Measurements from ENCODE around the gene HIPK2. TPM values are rescaled to one million over a fixed set of nuclear protein-coding genes. Genes with fewer than 3 reads are reported as not detected.

The HIPK2 gene
- total and polyA plus RNA-seq, 5 donors from 2014 or later: 0.44 to 17.5 (median 0.78) TPM

DNA sequence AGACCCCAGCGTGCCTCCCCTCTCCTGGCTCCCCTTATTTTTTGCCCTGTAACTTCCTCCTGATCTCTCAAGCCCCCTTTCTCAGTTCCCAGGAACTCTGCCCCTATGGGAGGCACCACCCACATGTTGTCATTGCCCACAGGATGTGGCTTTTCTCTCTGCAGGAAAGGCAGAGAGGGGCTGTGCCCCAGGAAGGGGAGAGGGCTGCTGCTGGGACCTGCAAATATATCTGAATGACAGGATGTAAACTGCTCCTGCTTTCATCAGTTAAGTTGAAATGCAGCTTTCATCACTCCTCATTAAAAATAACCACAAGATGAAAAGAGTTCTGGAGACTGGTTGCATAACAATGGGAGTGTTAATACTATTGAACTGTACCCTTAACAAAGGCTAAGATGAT lies 151.0 kb downstream of the HIPK2 start:
- Mint-ChIP-seq H3K27me3 (no peaks in the 10 kb centered on the region), H3K36me3 (peaks cover 34% of the 10 kb centered on the region)
- H3K36me3 ChIP-seq (ENCODE audit: control insufficient read depth, insufficient read depth, low read length): peaks cover 1% of the 10 kb centered on the region

DNA sequence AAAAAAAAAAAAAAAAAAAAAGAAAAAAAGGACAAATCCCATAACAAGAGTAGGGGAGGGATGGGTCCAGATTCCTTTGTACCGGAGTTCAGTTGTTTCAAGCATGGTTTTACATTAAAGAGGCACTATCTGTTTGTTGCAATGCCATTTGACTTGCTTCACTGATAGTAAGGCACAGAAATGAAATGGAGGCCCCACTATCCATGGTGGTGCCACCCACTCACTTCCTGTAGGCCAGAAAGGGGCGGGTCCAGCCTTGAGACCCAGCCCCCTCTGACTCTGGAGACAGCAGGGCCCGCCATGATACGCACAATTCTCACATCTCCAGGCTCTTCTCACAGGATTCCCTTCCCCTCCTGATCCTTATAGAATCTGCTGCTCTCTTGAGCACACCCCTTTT lies 154.3 kb downstream of the HIPK2 start:
- no peaks in the 10 kb centered on the region for H3K27me3 ChIP-seq (ENCODE audit: control insufficient read depth, insufficient read depth, low read length)
- Mint-ChIP-seq H3K27ac (no peak overlapping the region), H3K4me3 (no peak overlapping the region), H3K9me3 (peaks cover 0 to 1% (median 0%) of the 10 kb centered on the region in 7 donors), H3K36me3 (peaks cover 28% of the 10 kb centered on the region), H3K27me3 (no peaks in the 10 kb centered on the region), H3K4me1 (peaks cover 13 to 49% (median 25%) of the 10 kb centered on the region in 4 donors)
- ATAC-seq (ENCODE audit: low read depth in 2 of 2): no peak
- no peaks in the 10 kb centered on the region for H3K36me3 ChIP-seq (ENCODE audit: control insufficient read depth, insufficient read depth, low read length)
- H3K27ac ChIP-seq (ENCODE audit: insufficient read depth, low read length, poor library complexity, severe bottlenecking): no peak overlapping the region
- peak in 1 of 3 donors; percentile 44 for DNase-seq
- no peaks in the 10 kb centered on the region for H3K9me3 ChIP-seq (ENCODE audit: control insufficient read depth in 2 of 2, low read length in 2 of 2)
- H3K4me3 ChIP-seq (ENCODE audit: low read depth, low read length): no peak overlapping the region
- peaks cover 18% of the 10 kb centered on the region for H3K4me1 ChIP-seq (ENCODE audit: control insufficient read depth, insufficient read depth, low read length, poor library complexity, severe bottlenecking)

More for the DNA sequence above, 151.0 kb downstream of the HIPK2 start:
- H3K27ac Mint-ChIP-seq: peak overlapping the region; percentile 61 to 94 (median 91)
- H3K4me1 ChIP-seq (ENCODE audit: control insufficient read depth, insufficient read depth, low read length, poor library complexity, severe bottlenecking): peaks cover 18% of the 10 kb centered on the region
- H3K9me3 ChIP-seq (ENCODE audit: control insufficient read depth in 2 of 2, low read length in 2 of 2): no peaks in the 10 kb centered on the region
- ATAC-seq (ENCODE audit: low read depth in 2 of 2) (peak; percentile 31 to 72), DNase-seq (peak in 2 of 3 donors; percentile 14 to 65)
- no peaks in the 10 kb centered on the region for H3K27me3 ChIP-seq (ENCODE audit: control insufficient read depth, insufficient read depth, low read length)
- H3K9me3 Mint-ChIP-seq: peaks cover 0 to 1% (median 0%) of the 10 kb centered on the region in 7 donors
- H3K27ac ChIP-seq (ENCODE audit: insufficient read depth, low read length, poor library complexity, severe bottlenecking): peak overlapping the region; percentile 48
- peak overlapping the region; percentile 22 for H3K4me3 ChIP-seq (ENCODE audit: low read depth, low read length)
- peaks cover 13 to 74% (median 24%) of the 10 kb centered on the region in 4 donors for H3K4me1 Mint-ChIP-seq
- H3K4me3 Mint-ChIP-seq: peak overlapping the region in 3 of 4 donors; percentile 37 to 62 (median 39)

DNA sequence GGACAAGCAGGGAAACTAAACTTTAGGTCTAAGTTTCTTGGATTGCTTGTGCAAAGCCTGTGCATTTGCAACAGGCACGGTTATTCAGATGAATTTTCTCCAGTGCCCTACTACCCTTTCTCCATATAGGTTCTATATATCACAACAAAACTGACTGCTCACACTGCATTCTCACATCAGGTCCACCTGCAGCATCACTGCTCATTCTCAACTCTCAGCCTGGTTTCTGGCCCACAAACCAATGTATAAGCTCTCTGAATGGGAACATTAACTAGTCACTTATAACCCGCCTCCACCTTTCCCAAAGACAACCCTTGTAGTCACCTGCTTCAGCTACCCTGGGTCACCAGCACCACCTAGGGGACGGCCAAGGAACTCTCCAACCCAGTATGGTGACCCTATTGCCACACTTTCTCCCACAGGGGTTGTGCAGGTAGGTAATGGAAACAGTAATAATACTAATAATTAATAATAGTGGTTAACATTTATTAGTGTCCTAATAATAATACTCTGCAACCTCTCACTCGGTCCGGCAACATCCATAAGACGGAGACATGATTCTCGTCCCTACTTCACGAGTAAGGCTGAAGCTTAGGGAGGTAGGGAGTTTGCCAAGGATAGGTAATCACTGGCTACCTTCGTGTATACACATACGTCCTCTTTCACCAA lies 157.0 kb downstream of the HIPK2 start:
- H3K9me3 Mint-ChIP-seq: peaks cover 0 to 1% (median 0%) of the 10 kb centered on the region in 7 donors
- peak; percentile 40 to 65 for ATAC-seq (ENCODE audit: low read depth in 2 of 2)
- peak; percentile 23 to 64 (median 51) for DNase-seq
- H3K27me3 Mint-ChIP-seq: no peaks in the 10 kb centered on the region
- Histone ChIP-seq H3K36me3 (ENCODE audit: control insufficient read depth, insufficient read depth, low read length) (no peaks in the 10 kb centered on the region), H3K9me3 (ENCODE audit: control insufficient read depth in 2 of 2, low read length in 2 of 2) (no peaks in the 10 kb centered on the region), H3K27me3 (ENCODE audit: control insufficient read depth, insufficient read depth, low read length) (no peaks in the 10 kb centered on the region), H3K27ac (ENCODE audit: insufficient read depth, low read length, poor library complexity, severe bottlenecking) (no peak overlapping the region), H3K4me1 (ENCODE audit: control insufficient read depth, insufficient read depth, low read length, poor library complexity, severe bottlenecking) (no peaks in the 10 kb centered on the region), H3K4me3 (ENCODE audit: low read depth, low read length) (no peak overlapping the region)
- H3K36me3 Mint-ChIP-seq: peaks cover 30% of the 10 kb centered on the region
- no peak overlapping the region for H3K4me3 Mint-ChIP-seq
- H3K4me1 Mint-ChIP-seq: peaks cover 0 to 23% (median 9%) of the 10 kb centered on the region in 4 donors
- H3K27ac Mint-ChIP-seq: no peak overlapping the region

- H3K27ac Mint-ChIP-seq: no peak overlapping the region
Observed at GRCh38 chr7:139619367-139619657, 158.5 kb downstream of the HIPK2 start.

GRCh38 chr7:139618482-139619366 lies 159.1 kb downstream of the HIPK2 start:
- Mint-ChIP-seq H3K9me3 (no peaks in the 10 kb centered on the region), H3K4me1 (peaks cover 0 to 5% (median 2%) of the 10 kb centered on the region in 4 donors), H3K27me3 (no peaks in the 10 kb centered on the region), H3K4me3 (no peak overlapping the region), H3K27ac (peak overlapping the region in 1 of 3 donors; percentile 36), H3K36me3 (peaks cover 23% of the 10 kb centered on the region)
- H3K27me3 ChIP-seq (ENCODE audit: control insufficient read depth, insufficient read depth, low read length): no peaks in the 10 kb centered on the region
- H3K4me3 ChIP-seq (ENCODE audit: low read depth, low read length): no peak overlapping the region
- H3K4me1 ChIP-seq (ENCODE audit: control insufficient read depth, insufficient read depth, low read length, poor library complexity, severe bottlenecking): no peaks in the 10 kb centered on the region
- DNase-seq (peak in 1 of 3 donors; percentile 43), ATAC-seq (ENCODE audit: low read depth in 2 of 2) (no peak)
- H3K27ac ChIP-seq (ENCODE audit: insufficient read depth, low read length, poor library complexity, severe bottlenecking): no peak overlapping the region
- no peaks in the 10 kb centered on the region for H3K36me3 ChIP-seq (ENCODE audit: control insufficient read depth, insufficient read depth, low read length)
- H3K9me3 ChIP-seq (ENCODE audit: control insufficient read depth in 2 of 2, low read length in 2 of 2): no peaks in the 10 kb centered on the region

More at GRCh38 chr7:139619367-139619657, 158.5 kb downstream of the HIPK2 start:
- DNase-seq: no peak
- Histone ChIP-seq H3K36me3 (ENCODE audit: control insufficient read depth, insufficient read depth, low read length) (no peaks in the 10 kb centered on the region), H3K27me3 (ENCODE audit: control insufficient read depth, insufficient read depth, low read length) (no peaks in the 10 kb centered on the region), H3K4me1 (ENCODE audit: control insufficient read depth, insufficient read depth, low read length, poor library complexity, severe bottlenecking) (no peaks in the 10 kb centered on the region), H3K9me3 (ENCODE audit: control insufficient read depth in 2 of 2, low read length in 2 of 2) (no peaks in the 10 kb centered on the region), H3K27ac (ENCODE audit: insufficient read depth, low read length, poor library complexity, severe bottlenecking) (no peak overlapping the region), H3K4me3 (ENCODE audit: low read depth, low read length) (no peak overlapping the region)
- peaks cover 21% of the 10 kb centered on the region for H3K36me3 Mint-ChIP-seq
- H3K9me3 Mint-ChIP-seq: no peaks in the 10 kb centered on the region
- H3K4me3 Mint-ChIP-seq: no peak overlapping the region
- ATAC-seq (ENCODE audit: low read depth in 2 of 2): no peak
- H3K27me3 Mint-ChIP-seq: no peaks in the 10 kb centered on the region
- H3K4me1 Mint-ChIP-seq: peaks cover 0 to 8% (median 4%) of the 10 kb centered on the region in 4 donors

- Mint-ChIP-seq H3K4me1 (peaks cover 0 to 5% (median 0%) of the 10 kb centered on the region in 4 donors), H3K4me3 (no peak overlapping the region), H3K27ac (no peak overlapping the region), H3K36me3 (peaks cover 28% of the 10 kb centered on the region), H3K9me3 (no peaks in the 10 kb centered on the region), H3K27me3 (no peaks in the 10 kb centered on the region)
- no peak for DNase-seq
- Histone ChIP-seq H3K27me3 (ENCODE audit: control insufficient read depth, insufficient read depth, low read length) (no peaks in the 10 kb centered on the region), H3K4me1 (ENCODE audit: control insufficient read depth, insufficient read depth, low read length, poor library complexity, severe bottlenecking) (no peaks in the 10 kb centered on the region), H3K36me3 (ENCODE audit: control insufficient read depth, insufficient read depth, low read length) (peaks cover 2% of the 10 kb centered on the region), H3K9me3 (ENCODE audit: control insufficient read depth in 2 of 2, low read length in 2 of 2) (no peaks in the 10 kb centered on the region), H3K27ac (ENCODE audit: insufficient read depth, low read length, poor library complexity, severe bottlenecking) (no peak overlapping the region), H3K4me3 (ENCODE audit: low read depth, low read length) (no peak overlapping the region)
- no peak for ATAC-seq (ENCODE audit: low read depth in 2 of 2)
Observed at GRCh38 chr7:139617074-139617473, 160.7 kb downstream of the HIPK2 start.

DNA sequence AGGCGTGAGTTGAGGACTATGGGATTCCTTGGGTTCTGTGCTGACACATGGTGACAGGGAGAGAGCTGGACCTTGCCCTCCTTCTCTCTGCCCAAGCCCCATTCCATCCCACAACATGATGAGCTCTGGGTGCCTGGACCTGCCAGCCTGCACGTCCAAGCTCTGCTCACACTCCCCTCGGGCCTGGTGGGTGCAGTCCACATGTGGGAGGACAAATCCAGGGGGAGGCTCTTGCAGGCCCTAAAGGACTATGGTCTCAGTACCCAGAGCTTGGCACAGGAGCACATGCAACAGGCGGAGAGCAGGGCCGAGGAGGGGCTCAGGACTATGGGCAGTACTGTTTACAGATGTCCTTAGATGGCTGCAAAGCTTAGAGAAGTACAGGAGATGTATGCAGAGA lies 162.9 kb downstream of the HIPK2 start:
- ATAC-seq (ENCODE audit: low read depth in 2 of 2) (no peak), DNase-seq (no peak)
- no peaks in the 10 kb centered on the region for H3K27me3 ChIP-seq (ENCODE audit: control insufficient read depth, insufficient read depth, low read length)
- no peaks in the 10 kb centered on the region for H3K4me1 ChIP-seq (ENCODE audit: control insufficient read depth, insufficient read depth, low read length, poor library complexity, severe bottlenecking)
- Mint-ChIP-seq H3K36me3 (peaks cover 31% of the 10 kb centered on the region), H3K4me1 (no peaks in the 10 kb centered on the region), H3K4me3 (no peak overlapping the region), H3K9me3 (no peaks in the 10 kb centered on the region), H3K27me3 (no peaks in the 10 kb centered on the region), H3K27ac (no peak overlapping the region)
- no peaks in the 10 kb centered on the region for H3K9me3 ChIP-seq (ENCODE audit: control insufficient read depth in 2 of 2, low read length in 2 of 2)
- no peak overlapping the region for H3K4me3 ChIP-seq (ENCODE audit: low read depth, low read length)
- H3K27ac ChIP-seq (ENCODE audit: insufficient read depth, low read length, poor library complexity, severe bottlenecking): no peak overlapping the region
- peaks cover 7% of the 10 kb centered on the region for H3K36me3 ChIP-seq (ENCODE audit: control insufficient read depth, insufficient read depth, low read length)
